CD8-positive, alpha-beta memory T cell (primary cell): ENCODE results near the gene JADE2. TPM values are rescaled to one million over a fixed set of nuclear protein-coding genes. Genes with fewer than 3 reads are reported as not detected.

Source experiments
- CTCF ChIA-PET: fragments of 350-600 bp; sonication (Branson Sonifier 250); formaldehyde crosslinking; loops from one replicate; lab custom pipeline; 2021; ENCODE audit warnings: antibody characterized with exemption; lab: Charles Lee
- POLR2A ChIA-PET: fragments of 350-600 bp; sonication (Branson Sonifier 250); formaldehyde crosslinking; loops from one replicate; lab custom pipeline; 2021; ENCODE audit warnings: antibody characterized with exemption; lab: Charles Lee
- DNase-seq, 5 donors: peaks; one replicate each; pipeline versions ENCODE4 v3.0.0 to v3.0.0-alpha.2; 2020 to 2022; ENCODE audit warnings: mixed read lengths in 1 of 5
- H3K27ac ChIP-seq: one replicate; pipeline ENCODE4 v1.7.0; 2013; ENCODE audit warnings: low read depth, mild to moderate bottlenecking, low read length, moderate library complexity
- H3K27me3 ChIP-seq: 2 replicates; pipeline ENCODE4 v1.7.0; 2013; ENCODE audit warnings: low read length, mild to moderate bottlenecking; ENCODE audit not compliant: insufficient read depth, poor library complexity, severe bottlenecking
- H3K36me3 ChIP-seq: 2 replicates; pipeline ENCODE4 v1.7.0; 2013; ENCODE audit warnings: mild to moderate bottlenecking, low read length, moderate library complexity; ENCODE audit not compliant: insufficient read depth
- H3K4me1 ChIP-seq: 2 replicates; pipeline ENCODE4 v1.7.0; 2013; ENCODE audit warnings: mild to moderate bottlenecking, low read length, moderate library complexity; ENCODE audit not compliant: insufficient read depth
- H3K4me3 ChIP-seq: 2 replicates; pipeline ENCODE4 v1.7.0; 2013; ENCODE audit warnings: mild to moderate bottlenecking, low read length
- H3K9me3 ChIP-seq: 2 replicates; pipeline ENCODE4 v1.7.0; 2013; ENCODE audit warnings: mild to moderate bottlenecking, low read length
- H3K27ac Mint-ChIP-seq, 8 donors: one replicate each; pipeline ENCODE4 v1.8.0; 2020 to 2021; ENCODE audit warnings: mixed read lengths in 8 of 8, mild to moderate bottlenecking in 6 of 8, inconsistent platforms in 3 of 8, moderate library complexity in 3 of 8
- H3K27me3 Mint-ChIP-seq, 2 donors: one replicate each; pipeline ENCODE4 v1.8.0; 2020 to 2021; ENCODE audit warnings: mixed read lengths in 2 of 2, mild to moderate bottlenecking in 1 of 2, moderate library complexity in 1 of 2
- H3K36me3 Mint-ChIP-seq, 3 donors: one replicate each; pipeline ENCODE4 v1.8.0; 2020 to 2021; ENCODE audit warnings: mixed read lengths in 3 of 3, inconsistent platforms in 1 of 3, mild to moderate bottlenecking in 1 of 3
- H3K4me1 Mint-ChIP-seq, 3 donors: one replicate each; pipeline ENCODE4 v1.8.0; 2020 to 2021; ENCODE audit warnings: mixed read lengths in 3 of 3, inconsistent platforms in 1 of 3, mild to moderate bottlenecking in 1 of 3
- H3K4me3 Mint-ChIP-seq, 7 donors: one replicate each; pipeline ENCODE4 v1.8.0; 2020 to 2021; ENCODE audit warnings: mixed read lengths in 7 of 7, mild to moderate bottlenecking in 6 of 7, moderate library complexity in 4 of 7, inconsistent platforms in 2 of 7
- H3K9me3 Mint-ChIP-seq, 5 donors: one replicate each; pipeline ENCODE4 v1.8.0; 2020 to 2022; ENCODE audit warnings: mixed read lengths in 5 of 5, mild to moderate bottlenecking in 3 of 5, moderate library complexity in 2 of 5, inconsistent platforms in 1 of 5
- polyA plus RNA-seq: library from polyadenylated mRNA; unstranded; fragments of 300-500 nt; fragmentation: Illumina TruSeq; gene quantifications from one replicate; pipeline ENCODE4 v1.2.3, GENCODE V29; 2021
- total RNA-seq, 2 experiments: library from RNA; stranded (reverse); gene quantifications; one replicate each; pipeline ENCODE4 v1.2.3, GENCODE V29; 2021

The JADE2 gene
- total and polyA plus RNA-seq, 3 experiments from 2014 or later, result 47.1 to 107 (median 105) TPM

DNA sequence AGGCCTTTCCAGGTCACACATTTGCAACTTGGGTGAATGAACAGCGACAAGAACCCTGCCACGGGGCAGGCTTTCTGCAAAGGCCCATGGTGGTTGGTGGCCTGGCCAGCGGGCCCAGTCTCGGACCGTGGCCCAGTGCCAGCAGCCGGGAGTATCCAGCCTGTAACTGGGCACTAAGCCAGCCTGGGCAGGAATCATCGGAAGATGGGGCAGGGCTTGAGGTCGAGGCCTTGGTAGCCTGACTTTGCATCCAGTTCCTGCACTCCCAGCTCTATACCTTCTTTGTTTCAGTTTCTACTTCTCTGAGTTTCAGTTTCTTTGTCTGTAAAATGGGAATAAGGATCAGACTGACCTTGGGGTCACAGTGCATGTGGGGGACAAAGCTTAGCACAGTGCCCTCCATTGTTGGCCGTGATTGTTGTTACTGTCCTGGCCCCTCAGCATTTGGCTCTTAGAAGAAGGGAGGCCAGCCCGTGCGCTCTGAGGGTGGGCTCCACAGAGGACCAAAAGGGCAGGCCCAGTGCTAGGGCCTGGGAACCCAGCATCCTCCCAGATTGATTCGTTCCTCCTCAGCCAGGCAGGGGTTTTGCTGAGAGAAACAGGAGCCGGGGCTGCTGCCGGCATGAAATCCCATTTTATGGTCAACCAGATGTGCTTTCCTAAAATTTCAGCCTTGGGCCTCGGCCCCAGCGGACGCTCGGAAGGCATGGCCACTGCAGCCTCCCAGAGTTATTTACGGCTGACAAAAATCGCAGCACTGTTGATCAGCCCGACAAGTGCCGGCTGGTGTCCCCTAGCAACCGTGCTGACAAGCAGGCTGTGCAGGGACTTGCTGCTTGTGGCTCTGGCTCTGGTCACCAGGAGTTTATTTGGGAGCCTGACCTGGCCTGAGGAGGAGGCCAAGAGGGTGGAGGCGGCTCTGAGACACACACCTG lies 43.6 kb downstream of the JADE2 start:
- H3K4me3 ChIP-seq, result no peak overlapping the region
- ChIA-PET POLR2A (no interaction called here), CTCF (no interaction called here)
- Mint-ChIP-seq H3K4me1 (peaks cover 12 to 24% (median 16%) of the 10 kb centered on the region in 3 donors), H3K9me3 (no peaks in the 10 kb centered on the region), H3K36me3 (peaks cover 0 to 97% (median 18%) of the 10 kb centered on the region in 3 donors), H3K4me3 (no peak overlapping the region), H3K27ac (peak overlapping the region in 3 of 8 donors; percentile 42 to 66 (median 64)), H3K27me3 (no peaks in the 10 kb centered on the region)
- H3K9me3 ChIP-seq, result no peaks in the 10 kb centered on the region
- peaks cover 91% of the 10 kb centered on the region for H3K36me3 ChIP-seq
- no peaks in the 10 kb centered on the region for H3K4me1 ChIP-seq
- no peak for DNase-seq
- H3K27me3 ChIP-seq, result no peaks in the 10 kb centered on the region
- H3K27ac ChIP-seq, result no peak overlapping the region

DNA sequence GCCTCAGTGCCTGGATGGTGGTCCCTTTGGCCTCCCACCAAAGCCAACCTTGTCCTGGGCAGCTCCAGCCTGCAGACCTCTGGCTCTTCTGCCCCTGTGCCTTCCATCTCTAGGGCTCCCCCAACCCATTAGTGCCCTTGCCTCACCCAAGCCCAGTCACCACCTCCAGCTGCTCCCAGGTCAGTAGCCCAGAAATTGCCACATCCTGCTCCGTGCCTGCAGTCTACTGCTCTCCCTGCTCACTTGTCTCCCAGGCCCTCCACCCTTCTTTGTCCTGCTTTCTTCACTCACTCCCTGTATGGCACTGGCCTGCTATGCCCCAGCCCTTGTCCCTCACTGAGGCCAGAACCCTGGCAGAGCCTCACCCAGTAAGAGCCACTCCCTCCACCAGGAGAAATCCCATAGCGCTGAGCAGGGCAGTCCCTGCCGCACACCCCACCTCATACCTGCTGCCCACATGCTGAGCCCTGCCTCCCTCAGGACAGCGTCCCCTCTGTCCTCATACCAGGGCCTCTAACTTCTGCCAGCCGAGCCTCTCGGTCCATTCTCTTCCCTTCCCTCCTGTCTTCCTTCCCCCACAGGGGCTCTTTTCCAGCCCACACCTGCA lies 44.4 kb downstream of the JADE2 start:
- H3K27ac Mint-ChIP-seq, result peak overlapping the region in 5 of 8 donors; percentile 27 to 83 (median 61)
- H3K9me3 ChIP-seq, result no peaks in the 10 kb centered on the region
- H3K27me3 ChIP-seq, result no peaks in the 10 kb centered on the region
- H3K36me3 Mint-ChIP-seq, result peaks cover 0 to 98% (median 19%) of the 10 kb centered on the region in 3 donors
- CTCF ChIA-PET, result no interaction called here
- DNase-seq, result no peak
- no peaks in the 10 kb centered on the region for H3K9me3 Mint-ChIP-seq
- H3K27me3 Mint-ChIP-seq, result no peaks in the 10 kb centered on the region
- H3K36me3 ChIP-seq, result peaks cover 91% of the 10 kb centered on the region
- H3K4me1 ChIP-seq, result no peaks in the 10 kb centered on the region
- no peak overlapping the region for H3K4me3 ChIP-seq
- H3K27ac ChIP-seq, result no peak overlapping the region
- peaks cover 12 to 23% (median 17%) of the 10 kb centered on the region in 3 donors for H3K4me1 Mint-ChIP-seq
- POLR2A ChIA-PET, result no interaction called here
- peak overlapping the region in 1 of 7 donors; percentile 68 for H3K4me3 Mint-ChIP-seq

DNA sequence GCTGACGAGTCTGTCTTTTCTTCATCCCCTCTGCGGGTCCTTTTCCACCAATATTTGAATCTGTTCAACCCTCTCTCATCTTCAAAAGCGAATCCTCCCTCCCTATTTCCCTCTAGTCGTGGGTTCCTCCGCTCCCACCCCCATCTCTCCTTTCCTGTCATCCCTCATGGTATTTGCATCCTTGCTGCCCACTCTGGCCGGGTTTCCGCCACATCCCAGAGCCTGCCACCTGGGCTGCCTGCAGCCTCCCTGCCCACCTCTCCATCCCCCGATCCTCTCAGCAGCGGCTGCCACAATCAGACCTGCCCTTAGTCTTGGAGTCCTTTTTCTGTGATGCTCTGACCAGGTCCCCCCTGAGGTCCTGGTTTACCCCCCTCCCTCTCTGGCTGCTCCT lies 44.9 kb downstream of the JADE2 start:
- peaks cover 0 to 98% (median 21%) of the 10 kb centered on the region in 3 donors for H3K36me3 Mint-ChIP-seq

DNA sequence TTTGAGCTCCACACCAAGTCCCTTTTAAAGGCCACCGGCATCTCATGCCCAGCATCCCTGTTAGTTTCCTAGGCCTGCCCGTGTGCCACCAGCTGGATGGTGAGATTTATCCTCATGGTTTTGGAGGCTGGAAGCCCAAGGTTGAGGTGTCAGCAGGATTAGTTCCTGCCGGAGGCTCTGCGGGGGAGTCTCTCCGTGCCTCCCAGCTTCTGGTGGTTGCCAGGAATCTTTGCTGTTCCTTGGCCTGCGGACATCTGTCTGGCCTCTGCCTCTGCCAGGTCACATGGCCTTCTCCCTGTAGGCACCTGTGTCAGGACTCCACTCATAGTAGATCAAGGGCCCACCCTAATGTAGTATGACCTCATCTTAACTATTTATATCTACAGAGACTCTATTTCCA lies 45.4 kb downstream of the JADE2 start:
- ChIA-PET CTCF (interaction anchor here (1.4 kb wide), 1 partner anchor 11 kb away, joined by 3 read pairs; no protein-coding TSS in a partner anchor), POLR2A (no interaction called here)
- Mint-ChIP-seq H3K4me3 (no peak overlapping the region), H3K27me3 (no peaks in the 10 kb centered on the region), H3K27ac (peak overlapping the region in 5 of 8 donors; percentile 5 to 36 (median 27)), H3K9me3 (no peaks in the 10 kb centered on the region), H3K4me1 (peaks cover 12 to 27% (median 17%) of the 10 kb centered on the region in 3 donors), H3K36me3 (peaks cover 0 to 95% (median 20%) of the 10 kb centered on the region in 3 donors)
- no peak for DNase-seq
- no peaks in the 10 kb centered on the region for H3K27me3 ChIP-seq
- no peak overlapping the region for H3K4me3 ChIP-seq
- no peaks in the 10 kb centered on the region for H3K4me1 ChIP-seq
- peaks cover 87% of the 10 kb centered on the region for H3K36me3 ChIP-seq
- H3K9me3 ChIP-seq, result no peaks in the 10 kb centered on the region
- H3K27ac ChIP-seq, result no peak overlapping the region

More for the DNA sequence above, 44.9 kb downstream of the JADE2 start:
- no peak overlapping the region for H3K4me3 Mint-ChIP-seq
- no peaks in the 10 kb centered on the region for H3K27me3 ChIP-seq
- ChIA-PET POLR2A (no interaction called here), CTCF (interaction anchor here (1.4 kb wide), 1 partner anchor 10 kb away, joined by 3 read pairs; no protein-coding TSS in a partner anchor)
- no peaks in the 10 kb centered on the region for H3K9me3 Mint-ChIP-seq
- H3K4me1 ChIP-seq, result no peaks in the 10 kb centered on the region
- H3K4me1 Mint-ChIP-seq, result peaks cover 12 to 27% (median 17%) of the 10 kb centered on the region in 3 donors
- no peak overlapping the region for H3K4me3 ChIP-seq
- H3K27me3 Mint-ChIP-seq, result no peaks in the 10 kb centered on the region
- no peak for DNase-seq
- H3K27ac Mint-ChIP-seq, result peak overlapping the region in 3 of 8 donors; percentile 27 to 76 (median 58)
- no peaks in the 10 kb centered on the region for H3K9me3 ChIP-seq
- no peak overlapping the region for H3K27ac ChIP-seq
- peaks cover 90% of the 10 kb centered on the region for H3K36me3 ChIP-seq

DNA sequence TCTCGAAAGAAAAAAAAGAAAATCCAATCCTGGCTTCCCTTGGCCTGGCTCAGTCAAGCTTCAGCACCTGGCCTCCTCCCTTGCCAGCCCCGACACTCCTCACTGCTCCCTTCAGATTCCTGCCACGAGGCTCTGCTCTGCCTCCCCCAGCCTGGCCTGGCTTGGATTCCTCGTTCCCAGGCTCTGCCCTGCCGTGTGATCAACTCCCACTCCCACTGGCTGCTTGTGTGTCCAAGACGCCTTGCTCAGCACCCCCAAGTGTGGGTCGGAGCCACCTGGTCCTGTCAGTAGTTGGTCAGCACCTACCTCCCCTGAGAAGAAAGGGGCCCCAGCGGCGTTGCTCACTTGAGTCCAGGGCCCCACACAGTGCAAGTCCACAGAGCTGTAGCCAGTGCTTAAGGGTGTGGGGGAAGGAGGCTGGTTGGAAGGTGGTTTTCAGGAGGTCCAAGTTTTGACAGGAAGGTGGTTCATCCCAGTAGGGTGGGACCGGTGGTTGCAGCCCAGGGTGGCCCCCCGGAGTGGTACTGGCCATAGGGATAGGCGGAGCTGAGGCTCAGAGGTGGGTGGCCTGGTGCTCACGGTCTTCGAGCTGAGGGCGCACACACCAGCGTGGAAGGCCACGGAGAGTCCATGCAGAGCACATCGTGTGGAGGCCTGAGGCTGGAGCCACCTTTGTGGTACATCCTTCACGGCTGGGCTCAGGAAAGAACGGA lies 46.4 kb downstream of the JADE2 start:
- Mint-ChIP-seq H3K4me3 (no peak overlapping the region), H3K4me1 (peaks cover 12 to 32% (median 16%) of the 10 kb centered on the region in 3 donors), H3K27me3 (no peaks in the 10 kb centered on the region), H3K36me3 (peaks cover 0 to 95% (median 18%) of the 10 kb centered on the region in 3 donors), H3K9me3 (no peaks in the 10 kb centered on the region), H3K27ac (peak overlapping the region in 2 of 8 donors; percentile 48 to 66)
- Histone ChIP-seq H3K4me3 (no peak overlapping the region), H3K9me3 (no peaks in the 10 kb centered on the region), H3K4me1 (no peaks in the 10 kb centered on the region), H3K27ac (no peak overlapping the region), H3K27me3 (no peaks in the 10 kb centered on the region), H3K36me3 (peaks cover 77% of the 10 kb centered on the region)
- CTCF ChIA-PET, result interaction anchor here (1.4 to 1.5 kb wide), 2 partner anchors 12 to 15 kb away, joined by 3 to 4 read pairs; no protein-coding TSS in a partner anchor
- POLR2A ChIA-PET, result interaction anchor here (0.6 kb wide), 1 partner anchor 205 kb away, joined by 3 read pairs; the partner anchor contains the start of gene CDKL3
- no peak for DNase-seq

DNA sequence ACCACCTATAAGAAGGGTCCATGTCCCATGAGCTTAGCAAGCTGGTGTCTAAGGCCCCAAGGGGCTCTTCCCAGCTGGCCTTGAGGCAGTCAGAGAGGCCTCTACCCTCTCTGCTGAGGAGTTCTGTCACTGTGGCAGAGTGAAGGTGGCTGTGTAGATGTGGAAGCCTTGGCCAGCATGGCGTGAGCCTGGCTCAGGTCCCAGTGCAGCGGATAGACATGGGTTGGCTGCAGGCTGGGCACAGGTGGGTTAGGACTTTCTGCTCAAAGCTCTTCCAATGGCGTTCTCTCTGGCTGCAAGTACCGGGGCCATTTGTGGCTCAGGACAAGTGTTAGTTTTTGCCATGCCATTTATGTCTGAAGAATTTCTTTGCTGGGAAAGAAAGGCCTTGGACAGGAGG lies 47.3 kb downstream of the JADE2 start:
- Mint-ChIP-seq H3K9me3 (no peaks in the 10 kb centered on the region), H3K4me3 (peak overlapping the region in 1 of 7 donors; percentile 64), H3K27me3 (no peaks in the 10 kb centered on the region), H3K4me1 (peaks cover 15 to 32% (median 16%) of the 10 kb centered on the region in 3 donors), H3K27ac (peak overlapping the region in 1 of 8 donors; percentile 17), H3K36me3 (peaks cover 0 to 95% (median 16%) of the 10 kb centered on the region in 3 donors)
- no peaks in the 10 kb centered on the region for H3K9me3 ChIP-seq
- H3K27me3 ChIP-seq, result no peaks in the 10 kb centered on the region
- peaks cover 74% of the 10 kb centered on the region for H3K36me3 ChIP-seq
- H3K4me1 ChIP-seq, result peaks cover 2% of the 10 kb centered on the region
- ChIA-PET CTCF (interaction anchor here (1.5 kb wide), 1 partner anchor 14 kb away, joined by 4 read pairs; no protein-coding TSS in a partner anchor), POLR2A (interaction anchor here (0.6 kb wide), 1 partner anchor 206 kb away, joined by 3 read pairs; the partner anchor contains the start of gene CDKL3)
- no peak overlapping the region for H3K4me3 ChIP-seq
- no peak for DNase-seq
- H3K27ac ChIP-seq, result no peak overlapping the region

DNA sequence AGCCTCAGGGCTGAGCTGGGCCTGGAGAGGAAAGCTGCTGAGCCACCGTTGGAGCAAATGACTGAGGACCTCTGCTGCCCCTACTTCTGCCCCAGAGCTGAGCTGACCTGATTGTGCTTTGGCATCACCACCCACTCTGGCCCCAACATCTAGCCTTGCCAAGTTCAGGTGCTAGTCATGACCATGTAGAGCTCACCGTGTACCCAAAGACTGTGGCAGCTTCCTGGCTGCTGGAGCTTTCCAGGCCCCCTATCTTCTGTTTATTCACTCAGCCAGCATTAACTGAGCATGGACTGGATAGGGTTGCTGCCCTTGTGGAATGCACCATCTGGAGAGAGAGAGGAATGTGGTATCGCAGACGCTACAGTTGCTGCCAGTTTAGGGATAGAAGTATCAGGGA lies 49.1 kb downstream of the JADE2 start:
- H3K27ac ChIP-seq, result no peak overlapping the region
- Mint-ChIP-seq H3K27me3 (no peaks in the 10 kb centered on the region), H3K4me3 (no peak overlapping the region), H3K36me3 (peaks cover 0 to 93% (median 18%) of the 10 kb centered on the region in 3 donors), H3K27ac (peak overlapping the region in 1 of 8 donors; percentile 25), H3K9me3 (no peaks in the 10 kb centered on the region), H3K4me1 (peaks cover 13 to 28% (median 14%) of the 10 kb centered on the region in 3 donors)
- ChIA-PET CTCF (interaction anchor here (1.1 to 1.6 kb wide), 3 partner anchors 14 to 163 kb away, joined by 3 to 4 read pairs (median 3); partner anchors contain the start of gene CDKN2AIPNL), POLR2A (no interaction called here)
- no peak overlapping the region for H3K4me3 ChIP-seq
- peaks cover 78% of the 10 kb centered on the region for H3K36me3 ChIP-seq
- no peaks in the 10 kb centered on the region for H3K9me3 ChIP-seq
- H3K27me3 ChIP-seq, result no peaks in the 10 kb centered on the region
- DNase-seq, result no peak
- peaks cover 6% of the 10 kb centered on the region for H3K4me1 ChIP-seq
